ENCODE measurements around the gene TUSC2.
A peak's percentile ranks its signal among the peaks of the same experiment; 100 is the strongest.

The TUSC2 gene

DNA sequence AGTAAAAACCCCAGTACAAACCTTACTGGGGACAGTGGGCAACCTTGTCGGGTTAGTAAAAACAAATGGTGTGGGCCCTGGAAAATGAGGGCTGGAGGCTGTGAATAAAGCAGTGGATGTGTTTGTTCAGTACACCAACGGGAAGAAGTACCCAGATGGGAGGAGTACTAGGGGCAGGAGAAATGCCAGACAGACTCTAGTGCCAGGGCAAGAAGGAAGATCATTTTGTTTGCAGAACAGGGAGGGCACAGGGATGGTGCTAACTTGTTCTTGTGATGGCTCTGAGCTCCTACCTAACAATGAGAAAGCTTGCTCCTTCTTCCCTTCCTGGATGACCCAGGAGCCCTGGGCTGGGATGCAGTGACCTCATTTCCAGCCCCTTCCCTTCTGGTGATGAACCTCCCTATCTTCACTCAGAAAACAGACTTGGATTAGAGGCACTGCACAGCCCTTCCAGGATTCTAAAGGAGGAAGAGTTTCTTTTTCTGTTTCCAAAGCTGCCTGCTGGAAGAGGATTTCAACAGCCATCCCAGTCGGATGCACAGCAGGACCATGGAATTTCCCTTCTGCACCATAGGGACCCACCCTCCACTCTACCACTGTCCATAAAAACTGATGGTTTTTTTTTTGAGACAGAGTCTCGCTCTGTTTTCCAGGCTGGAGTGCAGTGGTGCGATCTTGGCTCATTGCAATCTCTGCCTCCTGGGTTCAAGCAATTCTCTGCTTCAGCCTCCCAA lies 6.5 kb upstream of the TUSC2 start:
- no peak for DNase-seq (ENCODE audit: low spot score)

DNA sequence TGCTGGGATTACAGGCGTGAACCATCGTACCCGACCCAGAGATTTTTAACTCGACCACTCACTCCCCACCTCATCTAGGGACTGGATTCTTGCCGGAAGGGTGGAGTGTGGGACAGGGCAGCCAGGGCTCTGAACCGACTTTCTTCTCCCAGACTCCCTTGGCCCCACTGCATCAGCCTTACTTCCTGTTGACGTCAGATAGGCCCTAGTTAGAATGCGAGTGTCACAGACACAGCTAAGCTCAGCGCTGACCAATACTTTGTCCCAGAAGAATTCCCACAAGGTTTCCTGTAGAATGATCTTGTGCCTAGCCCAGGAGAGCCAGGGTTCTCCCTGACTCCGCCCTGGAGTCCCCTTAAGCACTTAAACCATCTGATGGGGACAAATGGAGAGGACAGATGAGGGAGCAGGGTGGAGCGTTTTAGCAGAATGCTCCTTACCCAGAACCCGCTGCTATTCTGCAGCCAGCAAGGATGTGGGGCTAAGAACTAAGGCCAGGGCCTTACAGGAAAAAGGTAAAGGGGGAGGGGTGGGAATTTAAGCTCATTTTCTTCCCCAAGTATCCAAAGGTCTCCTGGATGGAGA lies 5.8 kb upstream of the TUSC2 start:
- DNase-seq (ENCODE audit: low spot score) = no peak

DNA sequence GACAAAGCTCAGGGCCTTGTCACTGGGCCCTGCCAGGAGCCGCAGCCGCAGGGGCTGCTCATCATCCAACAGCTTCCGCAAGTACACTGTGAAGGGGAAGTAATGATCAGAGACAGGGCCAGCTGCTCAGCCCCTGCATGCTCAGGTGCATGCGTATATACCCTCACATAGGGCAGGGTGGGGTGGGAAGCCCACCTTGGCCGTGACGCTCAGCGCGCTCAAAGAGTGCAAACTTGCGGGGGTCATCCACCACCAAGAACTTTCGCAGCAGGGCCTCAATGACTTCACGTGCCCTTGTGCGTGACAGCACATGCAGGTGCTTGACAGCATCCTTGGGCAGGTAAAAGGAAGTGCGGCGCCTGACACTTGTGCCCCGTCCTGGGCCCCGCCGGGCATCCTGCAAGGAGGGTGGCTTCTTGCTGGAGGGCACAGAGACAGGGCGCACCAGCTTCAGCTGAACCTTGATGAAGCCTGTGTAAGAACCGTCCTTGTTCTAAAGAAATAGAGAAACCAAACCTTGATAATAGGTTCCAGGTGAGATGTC lies 3.4 kb upstream of the TUSC2 start:
- no peak for DNase-seq (ENCODE audit: low spot score)

DNA sequence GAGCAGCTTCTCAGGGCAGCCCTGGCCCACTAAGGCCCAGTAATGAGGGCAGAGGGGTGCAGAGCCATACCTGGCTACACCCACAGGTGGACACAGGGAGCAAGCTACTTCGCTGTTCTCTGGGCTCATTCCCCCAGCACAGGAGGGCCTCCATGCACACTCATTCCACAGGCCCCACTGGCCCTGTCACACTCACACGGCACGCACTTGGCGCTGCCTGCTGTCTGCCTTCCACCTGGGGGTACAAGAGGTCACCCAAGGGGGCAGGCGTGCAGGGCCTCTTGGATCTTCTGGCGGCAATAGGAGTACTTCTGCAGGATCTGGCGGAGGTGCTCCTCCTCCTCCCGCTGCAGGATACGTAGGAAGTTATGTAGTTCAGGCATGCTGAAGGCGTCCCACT lies 2.3 kb upstream of the TUSC2 start:
- DNase-seq (ENCODE audit: low spot score) = no peak

DNA sequence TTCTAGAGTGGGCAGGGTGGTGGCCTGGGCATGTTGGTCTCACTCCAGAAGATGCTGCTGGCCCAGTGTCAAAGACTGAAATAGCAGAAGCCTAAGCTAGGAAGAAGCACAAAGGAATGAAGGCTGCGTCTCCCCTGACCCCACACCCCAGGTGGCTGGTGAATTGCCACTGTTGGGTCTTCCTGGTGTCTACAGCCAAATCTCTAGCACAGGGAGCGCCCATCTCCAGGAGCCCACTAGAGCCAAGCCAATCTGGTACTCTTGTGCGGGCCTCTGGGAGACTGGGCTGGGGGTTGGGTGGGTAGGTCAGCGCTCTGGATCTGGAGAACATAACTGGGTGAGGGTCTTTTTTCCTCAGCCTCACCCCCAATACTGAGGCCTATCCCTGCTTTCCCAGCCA lies 894 bp downstream of the TUSC2 start:
- DNase-seq (ENCODE audit: low spot score) = no peak

DNA sequence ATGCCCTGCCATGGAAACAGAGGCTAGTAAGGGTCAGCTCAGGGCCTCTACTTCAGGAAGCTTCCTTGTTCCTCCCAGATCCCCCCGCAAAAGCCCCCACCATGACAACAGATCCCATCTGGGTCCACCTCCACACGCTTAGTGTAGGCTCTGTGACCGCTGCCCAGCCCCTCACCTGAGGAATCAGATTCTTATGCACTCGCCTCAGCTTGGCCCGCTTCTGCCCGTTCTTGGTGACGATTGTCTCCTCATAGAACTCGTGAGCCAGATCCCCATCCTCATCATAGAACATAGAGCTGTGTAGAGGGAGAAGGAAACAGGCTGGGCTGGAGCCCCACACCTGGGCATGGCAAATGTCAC lies 1.9 kb downstream of the TUSC2 start:
- DNase-seq (ENCODE audit: low spot score) = no peak

DNA sequence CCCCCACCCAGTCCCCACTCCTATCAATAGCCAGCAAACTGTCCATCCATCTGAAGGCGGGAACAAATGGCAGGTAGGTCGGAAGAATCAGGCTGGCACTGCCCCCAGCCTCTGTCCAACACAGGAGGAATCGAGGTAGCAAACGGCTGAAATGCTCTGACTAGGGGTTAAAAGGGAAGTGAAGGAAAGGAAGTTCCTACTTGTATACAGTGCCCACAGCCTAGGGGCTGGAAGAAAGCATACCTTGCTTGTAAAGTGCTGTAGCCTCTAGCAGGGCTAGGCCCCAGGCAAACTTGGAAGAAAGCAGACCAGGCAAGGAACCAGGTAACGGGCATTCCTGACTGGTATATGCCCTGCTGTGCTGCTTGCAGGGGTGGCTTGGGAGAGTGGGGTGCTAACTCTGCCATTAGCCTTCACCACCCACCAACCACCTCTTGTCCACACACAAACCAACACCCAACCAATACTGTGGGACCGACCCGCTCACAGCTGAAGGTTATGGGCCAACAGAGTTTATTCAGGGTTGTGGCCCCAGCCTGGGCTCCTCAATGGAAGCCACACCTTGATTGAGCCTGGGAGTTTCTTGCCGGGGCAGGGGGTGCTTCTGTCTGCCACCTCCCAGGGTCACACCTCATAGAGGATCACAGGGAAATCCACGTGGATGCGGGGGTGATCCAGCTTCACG lies 2.4 kb downstream of the TUSC2 start:
- DNase-seq (ENCODE audit: low spot score) = no peak

DNA sequence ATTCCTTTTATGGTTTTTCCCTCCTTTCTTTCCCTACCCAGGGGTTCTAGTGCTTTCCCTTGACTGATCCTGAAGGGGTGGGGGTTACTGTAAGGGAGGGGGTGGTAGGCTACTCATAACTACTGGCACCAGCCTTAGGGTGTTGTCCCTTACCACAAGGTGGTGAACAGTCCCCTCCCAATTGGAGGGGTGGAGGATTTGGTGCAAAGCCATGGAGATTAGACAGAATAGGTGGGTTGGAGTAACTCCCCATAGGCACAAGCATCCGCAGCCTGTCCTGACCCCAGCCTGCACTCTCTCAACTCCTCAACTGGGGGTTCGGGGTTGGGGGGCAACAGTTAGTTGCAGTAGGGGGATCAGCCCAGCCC lies 2.9 kb downstream of the TUSC2 start:
- DNase-seq (ENCODE audit: low spot score) = no peak

DNA sequence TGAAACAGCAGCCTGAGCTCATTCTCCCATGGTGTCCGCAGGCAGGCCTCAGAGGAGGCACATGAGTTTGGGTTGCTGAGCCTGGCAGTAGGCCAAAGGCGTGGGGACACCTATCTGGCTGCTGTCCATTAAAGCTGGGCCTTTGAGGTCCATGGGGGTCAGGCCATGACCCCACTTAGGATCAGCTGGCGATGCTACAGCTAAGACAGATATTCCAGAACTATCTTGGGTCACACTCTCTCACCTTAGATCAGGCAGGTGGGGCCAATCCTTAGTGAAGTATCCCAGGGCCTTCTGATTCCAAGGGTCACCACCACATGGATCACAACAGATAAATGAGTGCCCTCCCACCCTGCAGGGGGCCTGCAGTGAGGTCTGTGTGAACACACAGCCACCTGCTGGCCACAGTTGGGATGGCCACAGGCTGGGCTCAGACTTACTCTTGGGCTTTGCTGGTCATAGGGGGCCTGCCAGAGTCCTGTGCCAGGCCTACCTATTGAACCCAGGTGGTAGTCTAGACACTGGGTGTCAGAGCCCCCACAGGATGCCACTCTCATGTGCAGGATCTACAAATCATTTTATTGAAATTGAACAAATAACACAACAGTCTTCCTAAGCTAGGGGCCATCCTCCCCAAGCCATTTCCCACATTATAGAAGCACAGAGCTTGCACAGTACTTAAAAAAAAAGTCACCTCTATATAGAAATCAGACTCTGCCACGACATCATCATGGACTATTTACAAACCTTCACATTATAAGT lies 3.5 kb downstream of the TUSC2 start:
- peak; percentile 80 for DNase-seq (ENCODE audit: low spot score)

DNA sequence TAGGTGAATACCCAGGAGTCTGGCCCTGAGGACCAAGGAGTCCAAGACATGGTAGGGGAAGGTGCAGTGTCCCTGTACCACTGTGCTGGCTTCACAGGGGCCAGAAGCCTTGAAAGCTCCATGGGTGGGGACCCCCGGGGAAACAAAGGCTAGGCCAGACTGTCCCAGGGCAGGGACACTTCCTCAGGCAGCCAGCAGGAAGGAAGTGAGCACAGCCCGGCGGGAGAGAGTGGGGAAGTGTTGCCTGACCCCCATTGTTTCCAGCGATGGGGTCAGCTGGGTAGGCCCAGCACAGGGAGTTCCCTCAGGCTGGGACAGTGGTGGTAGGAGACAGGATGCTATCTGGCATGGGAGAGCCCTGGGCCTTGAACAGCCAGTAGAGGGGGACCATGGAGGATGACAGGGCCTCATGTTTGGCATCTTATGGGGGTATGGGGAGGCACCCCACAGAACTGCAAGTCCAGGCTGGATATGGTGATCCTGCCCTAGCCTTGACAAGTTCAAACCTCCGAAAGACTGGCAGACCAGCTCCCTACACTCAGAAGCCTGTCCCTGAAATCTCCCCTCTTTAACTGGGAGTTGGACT lies 4.3 kb downstream of the TUSC2 start:
- no peak for DNase-seq (ENCODE audit: low spot score)

DNA sequence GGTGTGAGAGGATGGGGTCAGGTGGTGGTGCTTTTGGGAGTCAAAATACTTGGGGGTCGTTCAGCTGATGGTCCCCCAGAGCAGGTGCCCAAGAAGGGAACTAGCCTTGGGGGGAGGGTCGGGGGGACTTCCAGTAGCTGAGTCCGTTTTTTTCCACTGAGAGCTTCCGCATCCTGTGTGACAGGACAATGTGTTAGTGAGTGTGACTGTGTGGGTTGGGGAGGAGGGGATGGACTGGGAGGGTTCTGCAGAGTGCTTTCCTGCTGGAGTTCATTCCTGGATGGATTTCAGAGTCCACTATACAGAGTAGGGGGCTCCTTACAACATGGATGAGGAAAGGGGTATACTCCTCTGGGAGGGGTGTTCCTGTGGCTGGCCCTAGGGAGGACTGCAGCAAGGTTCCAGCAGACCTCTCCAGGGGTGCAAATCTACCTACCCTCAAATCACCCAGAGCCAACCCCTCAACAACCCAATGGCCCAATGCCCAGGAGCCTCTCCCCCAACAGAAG lies 4.9 kb downstream of the TUSC2 start:
- DNase-seq (ENCODE audit: low spot score) = no peak

DNA sequence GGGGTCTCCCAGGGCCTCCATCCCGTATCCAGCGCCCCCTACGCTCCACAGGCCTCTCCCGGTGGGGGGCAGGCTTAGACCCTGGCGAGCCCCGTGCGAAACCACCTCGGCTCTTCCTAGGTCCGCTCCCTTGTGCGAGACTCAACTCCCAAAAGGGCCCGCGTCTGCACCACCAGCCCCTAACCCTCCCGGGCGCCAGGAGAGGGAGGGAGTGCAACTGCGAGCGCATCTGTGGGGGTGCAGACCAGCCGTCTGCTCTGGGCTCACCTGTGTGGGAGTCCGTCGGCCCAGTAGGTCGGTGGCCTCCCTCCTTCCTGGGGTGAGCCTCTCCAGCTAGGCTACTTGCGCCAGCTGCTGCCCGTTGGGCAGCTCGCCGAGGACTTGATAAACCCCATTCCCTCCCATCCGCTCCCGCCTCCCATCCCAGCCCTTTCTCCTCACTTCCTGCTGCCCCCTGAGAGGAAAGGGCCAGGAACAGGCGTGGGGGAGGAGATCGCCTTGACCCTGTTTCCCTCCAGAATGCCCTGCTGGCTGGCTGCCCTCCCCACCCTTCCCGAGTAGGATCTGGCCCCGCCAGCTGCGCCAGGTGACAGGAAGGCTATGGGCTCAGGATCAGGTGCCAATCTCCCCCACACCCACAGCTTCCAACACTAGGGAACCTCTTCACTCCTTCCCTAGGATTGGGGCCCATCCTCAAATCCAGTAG lies 5.5 kb downstream of the TUSC2 start, which contains the start of gene HYAL2:
Gene HYAL2, minus strand, starts transcription at position 360 of the 706 bp plus-strand sequence. CDS start 2,256 bp downstream, outside the sequence.
- no peak for DNase-seq (ENCODE audit: low spot score)

DNA sequence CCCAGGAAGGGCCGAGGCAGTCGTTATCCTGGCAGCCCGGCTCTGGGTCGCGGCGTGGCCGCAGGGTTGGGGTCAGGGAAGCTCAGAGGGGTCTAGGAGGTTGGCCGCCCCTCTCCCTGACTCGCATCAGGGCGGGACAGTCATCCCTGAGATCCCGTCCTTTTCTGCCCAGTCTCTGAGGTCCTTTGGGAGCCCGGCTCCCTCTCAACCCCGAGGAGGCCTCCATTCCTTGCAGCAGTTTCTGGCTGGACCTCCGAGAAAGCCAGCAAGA lies 6.0 kb downstream of the TUSC2 start:
- DNase-seq (ENCODE audit: low spot score) = no peak

DNA sequence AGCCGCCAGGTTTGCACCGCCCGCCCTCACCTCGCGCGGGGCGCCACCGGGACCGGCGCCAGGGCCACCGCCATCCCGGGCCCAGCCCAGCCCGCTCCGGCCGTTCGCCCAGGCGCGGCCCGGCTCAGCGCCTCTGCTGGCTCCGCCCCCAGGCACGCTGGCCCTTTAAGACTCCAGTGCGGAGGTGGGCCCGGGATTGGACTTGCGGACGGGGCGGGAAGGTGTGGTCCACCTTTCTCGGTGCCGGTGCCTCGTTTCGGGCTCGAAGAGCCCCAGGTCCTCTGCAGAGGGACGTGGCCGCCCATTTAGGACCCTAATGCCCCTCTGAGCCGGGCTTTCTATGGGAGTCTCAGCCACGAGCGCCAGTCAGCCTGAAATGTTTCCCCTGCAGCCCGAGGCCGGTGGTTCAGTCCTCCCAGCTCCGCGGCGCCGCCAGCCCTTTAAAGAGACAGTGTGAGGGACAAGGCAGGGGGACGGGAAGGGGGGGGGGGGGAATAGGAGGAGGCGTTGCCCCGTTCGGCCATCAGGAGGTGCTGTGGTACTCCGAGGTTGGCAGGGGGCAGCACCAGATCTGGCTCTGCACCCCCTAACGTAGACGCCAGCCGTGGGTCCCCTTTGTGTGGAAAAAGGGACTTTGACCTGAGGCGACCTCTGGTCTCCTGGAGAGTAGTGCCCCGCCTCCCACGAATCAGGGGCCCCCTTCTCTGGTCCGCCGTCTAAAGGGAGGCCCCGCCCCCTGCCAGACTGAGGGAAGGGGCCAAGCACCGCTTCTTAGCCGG lies 6.5 kb downstream of the TUSC2 start:
- DNase-seq (ENCODE audit: low spot score) = peak; percentile 87

DNA sequence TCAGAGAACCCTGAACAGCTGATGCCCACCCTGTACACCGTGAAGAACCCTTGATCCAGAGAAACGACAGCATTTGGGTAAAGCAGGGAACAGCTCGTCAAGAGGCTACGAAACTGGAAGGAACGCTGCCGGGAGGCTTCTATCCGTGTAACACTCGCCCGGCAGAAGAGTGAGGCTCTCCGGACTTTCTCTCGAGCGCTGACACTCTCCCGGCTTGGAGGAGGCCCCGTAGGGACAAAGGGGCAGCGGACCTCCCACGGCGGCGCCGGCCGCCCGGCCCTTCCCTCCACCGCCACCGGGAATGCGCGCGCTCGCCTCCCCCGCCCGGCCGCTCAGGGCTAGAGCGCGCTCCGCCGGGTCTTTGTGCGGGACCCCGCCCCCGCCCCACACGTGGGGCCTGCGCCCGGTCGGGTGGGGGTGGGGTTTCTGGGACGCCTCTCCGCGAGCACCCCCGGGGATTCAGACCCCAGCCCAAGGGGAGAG lies 7.1 kb downstream of the TUSC2 start:
- DNase-seq (ENCODE audit: low spot score) = peak; percentile 70

DNA sequence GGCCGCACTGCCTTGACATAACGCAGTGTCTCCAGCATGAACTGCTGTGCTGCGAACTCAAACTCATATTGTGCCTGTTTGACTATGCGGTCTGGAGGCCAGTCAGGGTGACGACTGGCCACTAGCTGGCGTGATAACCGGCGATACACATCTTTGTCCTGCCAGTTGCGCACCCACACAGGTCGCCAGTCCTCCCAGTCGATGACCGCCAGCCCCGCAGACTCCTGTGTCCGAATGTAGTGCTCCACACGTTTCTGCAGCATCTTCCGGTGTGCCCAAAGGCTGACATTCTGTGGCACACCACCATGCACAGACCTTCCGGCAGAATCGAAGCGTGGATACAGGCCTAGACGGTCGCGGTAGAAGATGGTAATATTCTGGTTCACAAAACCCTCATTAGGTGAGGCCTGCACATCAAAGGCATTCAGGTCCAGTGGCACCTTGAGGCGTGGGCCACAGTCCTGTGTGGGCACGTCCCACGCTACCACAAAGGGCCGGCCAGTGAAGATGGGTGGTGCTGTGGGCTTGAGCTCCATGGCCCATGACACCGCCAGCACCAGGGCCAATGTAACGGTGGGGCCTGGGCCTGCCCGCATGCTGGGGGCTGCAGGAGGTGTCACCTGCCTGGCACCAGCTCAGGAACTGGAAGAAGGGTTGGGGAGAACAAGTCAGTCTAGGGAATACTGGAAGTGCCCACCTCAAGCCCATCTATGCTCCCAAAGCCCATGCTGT lies 8.0 kb downstream of the TUSC2 start:
- DNase-seq (ENCODE audit: low spot score) = peak; percentile 34

DNA sequence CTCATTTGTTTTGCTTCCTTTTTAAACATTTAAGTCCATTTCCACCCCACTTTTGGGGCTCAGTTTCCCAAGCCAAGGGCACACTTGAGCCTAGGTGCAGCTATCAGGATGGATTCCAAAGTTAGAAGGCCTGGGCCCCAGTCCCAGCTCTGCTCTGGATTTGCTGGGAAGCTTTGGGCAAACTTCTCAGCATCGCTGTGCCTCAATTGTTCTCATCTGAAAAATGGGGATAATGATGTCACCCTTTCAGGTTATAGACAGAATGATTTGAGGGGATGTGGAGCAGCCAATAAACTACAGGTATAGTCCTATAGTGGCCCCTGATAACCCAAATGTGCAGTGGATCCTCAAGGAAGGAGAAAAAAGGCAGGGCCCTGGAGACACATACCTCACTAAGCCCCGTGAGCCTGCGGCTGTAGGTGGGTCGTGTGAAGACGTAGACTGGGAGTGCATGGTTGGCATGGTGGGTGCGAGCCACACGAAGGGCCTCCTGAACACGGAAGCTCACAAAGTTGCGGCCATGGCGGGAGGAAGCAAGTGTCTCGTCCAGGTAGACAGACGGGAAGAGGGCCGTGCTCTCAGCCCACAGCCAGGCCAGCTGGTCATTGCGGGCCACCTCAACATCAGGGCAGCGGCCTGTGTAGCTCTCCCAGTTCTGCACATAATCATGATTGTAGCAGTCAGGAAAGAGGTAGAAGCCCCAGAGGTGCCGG lies 8.7 kb downstream of the TUSC2 start:
- DNase-seq (ENCODE audit: low spot score) = no peak

DNA sequence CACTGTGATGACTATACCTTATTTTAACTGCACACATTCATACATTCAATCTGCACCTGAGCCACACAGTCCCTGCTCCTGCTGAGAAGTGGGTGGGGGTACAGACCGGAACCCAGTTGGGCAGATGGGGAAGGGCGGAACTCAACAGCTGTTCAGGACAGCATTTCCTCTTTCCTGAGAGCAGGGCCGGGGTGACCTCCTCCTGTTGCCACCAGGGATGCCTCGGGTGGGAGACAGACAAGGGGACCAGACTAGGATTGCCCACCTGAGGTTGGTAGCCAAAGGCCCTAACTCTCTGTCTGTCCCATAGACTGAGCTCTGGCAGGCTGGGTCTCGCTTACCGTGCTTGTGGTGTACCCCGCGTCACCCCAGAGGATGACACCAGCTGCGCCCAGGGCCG lies 9.4 kb downstream of the TUSC2 start:
- no peak for DNase-seq (ENCODE audit: low spot score)

DNA sequence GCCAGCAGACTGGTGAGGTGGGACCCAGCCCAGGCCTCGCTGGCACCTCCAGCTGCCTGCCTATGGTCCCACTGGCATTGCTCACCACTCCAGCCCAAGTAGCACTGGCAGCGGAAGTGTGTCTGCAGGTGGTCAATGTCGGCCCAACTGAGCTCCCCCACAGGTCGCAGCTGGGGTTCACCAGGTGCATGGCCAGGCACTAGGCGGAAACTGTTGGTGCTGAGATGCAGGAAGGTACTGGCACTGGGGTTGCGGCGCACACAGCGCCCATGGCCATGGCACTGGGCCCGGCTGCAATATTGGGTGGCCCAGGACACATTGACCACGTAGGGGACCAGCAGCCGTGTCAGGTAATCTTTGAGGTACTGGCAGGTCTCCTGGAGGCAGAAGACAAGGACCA lies 9.9 kb downstream of the TUSC2 start:
- DNase-seq (ENCODE audit: low spot score) = no peak
